HG03135 (cell line): Measurements from ENCODE around the gene SGK1.

Experiments used
- ATAC-seq: cut with Tn5 transposase; IDR thresholded peaks from one replicate; pipeline ENCODE4 v1.9.1; 2021; ENCODE audit warnings: mild to moderate bottlenecking, moderate library complexity; ENCODE audit not compliant: unreplicated experiment

SGK1 gene

GRCh38 chr6:134173366-134173725, 144.6 kb downstream of the SGK1 start:
- ATAC-seq, result no peak

GRCh38 chr6:134172706-134173365, 145.1 kb downstream of the SGK1 start:
- ATAC-seq, result no peak

GRCh38 chr6:134172020-134172705, 145.7 kb downstream of the SGK1 start:
- no peak for ATAC-seq

GRCh38 chr6:134171517-134171916, 146.4 kb downstream of the SGK1 start:
- ATAC-seq, result no peak

- no peak for ATAC-seq
These were observed 147.1 kb downstream of the SGK1 start for GRCh38 chr6:134170844-134171243.

- no peak for ATAC-seq
These were observed 147.9 kb downstream of the SGK1 start for GRCh38 chr6:134169871-134170486.

GRCh38 chr6:134168590-134169208, 149.2 kb downstream of the SGK1 start:
- ATAC-seq, result no peak

- no peak for ATAC-seq
These were observed 151.2 kb downstream of the SGK1 start for GRCh38 chr6:134166511-134167261.

GRCh38 chr6:134165561-134166201, 152.2 kb downstream of the SGK1 start:
- no peak for ATAC-seq

- no peak for ATAC-seq
These were observed 153.6 kb downstream of the SGK1 start for GRCh38 chr6:134164300-134164699.

- ATAC-seq, result no peak
These were observed 155.0 kb downstream of the SGK1 start for GRCh38 chr6:134162932-134163331.

GRCh38 chr6:134161041-134161440, 156.9 kb downstream of the SGK1 start:
- no peak for ATAC-seq

GRCh38 chr6:134152767-134153485, 165.0 kb downstream of the SGK1 start:
- no peak for ATAC-seq

- ATAC-seq, result no peak
These were observed 169.3 kb downstream of the SGK1 start for GRCh38 chr6:134148566-134148965.

GRCh38 chr6:134147034-134147533, 170.8 kb downstream of the SGK1 start:
- no peak for ATAC-seq

GRCh38 chr6:134146268-134147033, 171.5 kb downstream of the SGK1 start:
- no peak for ATAC-seq

GRCh38 chr6:134145786-134146185, 172.1 kb downstream of the SGK1 start:
- ATAC-seq, result no peak

- no peak for ATAC-seq
These were observed 179.5 kb downstream of the SGK1 start for GRCh38 chr6:134138226-134138975.
